HG03342 (cell line): ENCODE results near the gene TMEM218.
"Not testable (repeated sequence)": the region's sequence is repeated elsewhere in the genome, so short reads cannot be mapped to it uniquely, and the experiment has no call there.

ENCODE experiments used
- ATAC-seq: cut with Tn5 transposase; IDR thresholded peaks from one replicate; pipeline ENCODE4 v1.9.1; 2021; ENCODE audit warnings: mild to moderate bottlenecking, moderate library complexity; ENCODE audit not compliant: unreplicated experiment

The TMEM218 gene

DNA sequence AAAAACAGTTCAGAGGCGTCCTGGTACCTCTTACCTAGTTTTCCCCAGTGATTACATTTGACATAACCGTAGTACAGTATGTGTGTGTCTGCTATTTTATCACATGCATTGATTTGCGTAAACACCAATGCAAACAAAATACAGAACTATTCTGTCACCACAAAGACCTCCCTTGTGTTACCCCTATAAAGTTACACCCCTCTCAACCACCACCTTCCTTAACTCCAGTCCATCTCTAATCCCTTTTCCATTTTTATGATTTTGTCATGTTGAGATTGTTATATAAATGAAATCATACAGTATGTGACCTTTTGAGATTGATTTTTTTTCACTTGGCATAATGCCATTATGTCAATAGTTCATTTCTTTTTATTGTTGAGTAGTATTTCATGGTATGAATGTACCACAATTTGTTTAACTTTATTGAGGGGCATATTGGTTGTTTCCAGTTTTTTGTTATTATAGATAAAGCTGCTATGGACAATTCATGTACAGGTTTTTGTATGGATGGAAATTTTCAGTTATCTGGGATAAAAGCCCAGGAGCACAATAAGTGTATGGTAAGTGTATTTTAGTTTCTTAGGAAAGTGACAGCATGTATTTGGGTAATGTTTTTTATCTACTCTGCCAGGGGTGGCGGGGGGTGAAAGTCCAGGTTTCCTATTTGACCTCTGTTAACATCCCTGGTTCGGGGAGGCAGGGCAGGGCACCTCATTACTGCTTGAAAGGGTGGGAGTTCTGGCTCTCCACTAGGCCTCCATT is 54.3 kb downstream of the TMEM218 start:
- no peak for ATAC-seq

DNA sequence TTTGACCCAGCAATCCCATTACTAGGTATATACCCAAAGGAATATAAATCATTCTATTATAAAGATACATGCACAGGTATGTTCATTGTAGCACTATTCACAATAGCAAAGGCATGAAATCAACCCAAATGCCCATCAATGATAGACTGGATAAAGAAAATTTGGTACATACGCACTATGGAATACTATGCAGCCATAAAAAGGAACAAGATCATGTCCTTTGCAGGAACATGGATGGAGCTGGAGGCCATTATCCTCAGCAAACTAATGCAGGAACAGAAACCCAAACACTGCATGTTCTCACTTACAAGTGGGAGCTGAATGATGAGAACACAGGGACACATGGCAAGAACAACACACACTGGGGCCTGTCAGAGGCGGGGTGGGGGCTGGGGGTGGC is 55.3 kb downstream of the TMEM218 start:
- ATAC-seq = not testable (repeated sequence)

DNA sequence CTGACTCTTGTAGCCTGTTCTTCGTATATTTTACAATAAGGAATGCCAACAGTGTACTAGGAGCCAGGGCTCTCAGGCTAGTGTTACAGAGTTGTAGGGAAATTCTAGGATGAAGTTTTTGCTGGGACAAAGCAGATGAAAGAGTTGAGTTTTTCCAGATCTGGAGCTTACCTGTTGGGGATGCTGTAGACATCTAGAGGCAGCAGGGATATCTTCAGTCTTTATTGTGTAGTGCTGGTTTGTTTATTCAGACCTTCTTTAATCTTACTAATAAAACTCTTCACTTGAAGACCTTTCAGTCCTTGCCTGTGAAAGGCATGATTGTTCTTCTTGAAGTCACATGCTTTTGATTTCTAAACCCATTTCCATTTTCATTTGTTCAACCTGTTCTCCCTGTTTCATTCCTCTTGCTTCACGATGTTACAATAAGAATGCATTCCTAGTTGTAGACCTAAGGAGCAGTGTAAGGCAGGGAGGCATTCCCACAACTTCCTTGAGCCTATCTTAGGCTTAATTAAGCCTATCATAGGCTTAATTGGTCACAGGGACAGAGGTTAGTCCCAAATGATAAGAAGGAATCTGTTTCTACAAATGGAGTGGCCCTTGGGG is 56.2 kb downstream of the TMEM218 start:
- ATAC-seq = no peak

DNA sequence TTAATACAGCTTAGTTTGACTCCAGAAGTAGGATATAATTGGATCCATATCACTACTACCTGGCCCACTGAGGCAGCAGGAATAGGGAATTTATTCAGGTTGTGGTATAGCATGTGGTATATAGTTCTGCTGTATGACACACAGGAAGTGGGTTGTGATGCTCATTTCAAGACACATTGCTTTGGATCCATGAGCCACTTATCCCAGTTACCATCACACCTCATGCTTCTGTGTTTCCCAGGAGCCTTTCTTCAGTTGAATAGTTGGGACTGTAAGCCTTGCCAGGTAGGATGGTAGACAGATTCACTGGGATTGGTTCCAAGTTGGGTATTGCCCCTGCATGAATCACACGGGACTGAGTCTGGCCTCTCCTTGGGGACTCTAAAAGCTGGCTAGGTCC is 58.3 kb downstream of the TMEM218 start:
- no peak for ATAC-seq

DNA sequence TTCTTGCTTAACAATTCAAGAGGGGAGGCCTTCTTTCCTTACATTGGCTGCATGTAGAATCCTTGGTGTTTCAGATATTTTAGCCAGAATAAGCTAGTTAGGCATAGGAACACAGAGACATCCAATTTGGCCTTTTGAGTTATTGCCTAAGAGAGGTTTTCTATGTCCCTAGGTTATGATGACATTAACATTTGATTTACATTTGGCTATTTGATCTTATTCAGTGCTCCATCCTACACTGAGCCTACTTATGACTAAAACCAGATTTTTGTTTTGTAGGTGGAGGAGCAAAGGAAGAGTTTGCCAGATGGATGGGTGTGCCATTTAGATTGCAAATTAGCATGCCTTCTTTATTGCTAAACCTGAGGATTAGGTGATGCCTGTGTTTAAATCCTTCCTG is 59.4 kb downstream of the TMEM218 start:
- ATAC-seq = no peak

DNA sequence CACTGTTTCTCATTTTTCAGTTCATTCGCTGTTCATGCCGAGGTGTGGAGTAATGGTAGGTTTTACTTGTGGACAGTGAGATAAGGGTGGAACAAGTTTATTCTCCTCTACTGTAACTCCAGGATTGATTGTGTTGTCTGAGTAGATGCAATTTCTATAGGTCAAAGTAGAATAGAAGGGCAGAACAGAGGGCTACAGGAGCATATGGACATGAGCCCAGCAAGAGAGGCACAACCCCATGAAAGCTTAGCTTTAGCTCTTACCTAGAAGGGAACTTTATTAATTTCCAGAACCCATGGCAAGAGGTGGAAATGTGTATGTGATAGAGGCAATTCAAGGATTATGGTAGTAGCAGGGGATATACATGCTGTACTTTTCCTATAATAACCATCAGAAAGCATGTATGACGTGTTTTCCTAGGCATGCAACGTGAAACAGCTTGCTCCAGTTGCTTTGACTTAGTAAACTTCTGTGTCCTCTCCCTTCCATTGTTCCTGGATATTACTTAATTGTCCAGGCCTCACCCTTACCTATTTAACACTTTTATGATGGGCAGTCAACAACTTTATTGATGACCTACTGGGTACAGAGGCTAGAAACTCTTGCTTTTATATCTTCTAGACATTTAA is 62.1 kb downstream of the TMEM218 start:
- ATAC-seq = no peak
